ENCODE results near the gene GP1BB. TPM values are rescaled to one million over a fixed set of nuclear protein-coding genes. Genes with fewer than 3 reads are reported as not detected.

The GP1BB gene
- total RNA-seq, 2 donors from 2014 or later = not detected

GRCh38 chr22:19729507-19729906 lies 6.2 kb downstream of the GP1BB start:
- Mint-ChIP-seq H3K9me3 (no peaks in the 10 kb centered on the region), H3K27ac (peak overlapping the region in 1 of 2 donors; percentile 60), H3K36me3 (no peaks in the 10 kb centered on the region)
- ATAC-seq (no peak), DNase-seq (ENCODE audit: low spot score in 2 of 2) (no peak)

- ATAC-seq = peak; percentile 24 to 29
- Mint-ChIP-seq H3K9me3 (no peaks in the 10 kb centered on the region), H3K27ac (peak overlapping the region in 1 of 2 donors; percentile 60), H3K36me3 (no peaks in the 10 kb centered on the region)
- DNase-seq (ENCODE audit: low spot score in 2 of 2) = no peak
These were observed 6.9 kb downstream of the GP1BB start for GRCh38 chr22:19730198-19730597.

GRCh38 chr22:19730655-19731360 lies 7.5 kb downstream of the GP1BB start:
- Mint-ChIP-seq H3K36me3 (no peaks in the 10 kb centered on the region), H3K27ac (peak overlapping the region; percentile 60 to 79), H3K9me3 (no peaks in the 10 kb centered on the region)
- ATAC-seq (peak; percentile 89 to 90), DNase-seq (ENCODE audit: low spot score in 2 of 2) (peak; percentile 82 to 94)

- Mint-ChIP-seq H3K36me3 (no peaks in the 10 kb centered on the region), H3K9me3 (no peaks in the 10 kb centered on the region), H3K27ac (no peak overlapping the region)
- DNase-seq (ENCODE audit: low spot score in 2 of 2) (no peak), ATAC-seq (no peak)
These were observed 8.2 kb downstream of the GP1BB start for GRCh38 chr22:19731361-19732135.

- H3K9me3 Mint-ChIP-seq = no peaks in the 10 kb centered on the region
- H3K27ac Mint-ChIP-seq = peak overlapping the region in 1 of 2 donors; percentile 25
- DNase-seq (ENCODE audit: low spot score in 2 of 2) (no peak), ATAC-seq (no peak)
- H3K36me3 Mint-ChIP-seq = no peaks in the 10 kb centered on the region
These were observed 9.2 kb downstream of the GP1BB start for GRCh38 chr22:19732403-19733113.

- ATAC-seq = no peak
- DNase-seq (ENCODE audit: low spot score in 2 of 2) = no peak
- no peaks in the 10 kb centered on the region for H3K9me3 Mint-ChIP-seq
- H3K36me3 Mint-ChIP-seq = no peaks in the 10 kb centered on the region
- no peak overlapping the region for H3K27ac Mint-ChIP-seq
These were observed 10.4 kb downstream of the GP1BB start for GRCh38 chr22:19733755-19734154.

GRCh38 chr22:19734163-19734562 lies 10.8 kb downstream of the GP1BB start:
- no peaks in the 10 kb centered on the region for H3K9me3 Mint-ChIP-seq
- H3K27ac Mint-ChIP-seq = no peak overlapping the region
- no peak for ATAC-seq
- no peaks in the 10 kb centered on the region for H3K36me3 Mint-ChIP-seq
- no peak for DNase-seq (ENCODE audit: low spot score in 2 of 2)

GRCh38 chr22:19734837-19735382 lies 11.6 kb downstream of the GP1BB start:
- DNase-seq (ENCODE audit: low spot score in 2 of 2) = no peak
- no peak for ATAC-seq
- Mint-ChIP-seq H3K36me3 (no peaks in the 10 kb centered on the region), H3K9me3 (no peaks in the 10 kb centered on the region), H3K27ac (no peak overlapping the region)

GRCh38 chr22:19735665-19736510 lies 12.5 kb downstream of the GP1BB start:
- no peak for DNase-seq (ENCODE audit: low spot score in 2 of 2)
- Mint-ChIP-seq H3K36me3 (no peaks in the 10 kb centered on the region), H3K27ac (no peak overlapping the region), H3K9me3 (no peaks in the 10 kb centered on the region)
- no peak for ATAC-seq

- Mint-ChIP-seq H3K36me3 (no peaks in the 10 kb centered on the region), H3K27ac (no peak overlapping the region), H3K9me3 (no peaks in the 10 kb centered on the region)
- ATAC-seq (no peak), DNase-seq (ENCODE audit: low spot score in 2 of 2) (no peak)
These were observed 14.7 kb downstream of the GP1BB start for GRCh38 chr22:19737846-19738663.

GRCh38 chr22:19738664-19739447 lies 15.5 kb downstream of the GP1BB start:
- Mint-ChIP-seq H3K27ac (no peak overlapping the region), H3K36me3 (no peaks in the 10 kb centered on the region), H3K9me3 (no peaks in the 10 kb centered on the region)
- no peak for ATAC-seq
- no peak for DNase-seq (ENCODE audit: low spot score in 2 of 2)

- H3K36me3 Mint-ChIP-seq = no peaks in the 10 kb centered on the region
- H3K9me3 Mint-ChIP-seq = no peaks in the 10 kb centered on the region
- no peak overlapping the region for H3K27ac Mint-ChIP-seq
- no peak for ATAC-seq
- DNase-seq (ENCODE audit: low spot score in 2 of 2) = no peak
These were observed 16.1 kb downstream of the GP1BB start for GRCh38 chr22:19739448-19739895.

GRCh38 chr22:19739911-19740449 lies 16.6 kb downstream of the GP1BB start:
- ATAC-seq (no peak), DNase-seq (ENCODE audit: low spot score in 2 of 2) (no peak)
- H3K36me3 Mint-ChIP-seq = no peaks in the 10 kb centered on the region
- no peak overlapping the region for H3K27ac Mint-ChIP-seq
- H3K9me3 Mint-ChIP-seq = no peaks in the 10 kb centered on the region

GRCh38 chr22:19740586-19740985 lies 17.2 kb downstream of the GP1BB start:
- H3K9me3 Mint-ChIP-seq = no peaks in the 10 kb centered on the region

GRCh38 chr22:19741053-19741452 lies 17.7 kb downstream of the GP1BB start:
- Mint-ChIP-seq H3K27ac (no peak overlapping the region), H3K9me3 (no peaks in the 10 kb centered on the region), H3K36me3 (no peaks in the 10 kb centered on the region)
- no peak for DNase-seq (ENCODE audit: low spot score in 2 of 2)
- ATAC-seq = no peak

More at GRCh38 chr22:19740586-19740985, 17.2 kb downstream of the GP1BB start:
- DNase-seq (ENCODE audit: low spot score in 2 of 2) = no peak
- Mint-ChIP-seq H3K36me3 (no peaks in the 10 kb centered on the region), H3K27ac (no peak overlapping the region)
- ATAC-seq = no peak
